Stomach smooth muscle (tissue), 2 donors: ENCODE measurements around the gene SLFN12.
"Not testable (repeated sequence)": the region's sequence is repeated elsewhere in the genome, so short reads cannot be mapped to it uniquely, and the experiment has no call there.

Source experiments
- H3K27ac ChIP-seq: one replicate; pipeline ENCODE4 v1.7.0; 2013; ENCODE audit warnings: mild to moderate bottlenecking, low read length, inconsistent platforms
- H3K27me3 ChIP-seq, 2 donors: one replicate each; pipeline ENCODE4 v1.7.0; 2013; ENCODE audit warnings: low read length in 2 of 2; ENCODE audit not compliant: insufficient read depth in 2 of 2, control insufficient read depth in 1 of 2
- H3K36me3 ChIP-seq, 2 donors: one replicate each; pipeline ENCODE4 v1.7.0; 2013; ENCODE audit warnings: low read length in 2 of 2; ENCODE audit not compliant: control insufficient read depth in 2 of 2, insufficient read depth in 2 of 2
- H3K4me1 ChIP-seq: one replicate; pipeline ENCODE4 v1.7.0; 2013; ENCODE audit warnings: low read length; ENCODE audit not compliant: control insufficient read depth, insufficient read depth
- H3K4me3 ChIP-seq, 2 donors: one replicate each; pipeline ENCODE4 v1.7.0; 2013; ENCODE audit warnings: low read length in 2 of 2
- H3K9ac ChIP-seq, 2 donors: one replicate each; pipeline ENCODE4 v1.7.0; 2013; ENCODE audit warnings: low read length in 2 of 2, mild to moderate bottlenecking in 1 of 2
- H3K9me3 ChIP-seq, 2 donors: one replicate each; pipeline ENCODE4 v1.7.0; 2013; ENCODE audit warnings: low read length in 2 of 2; ENCODE audit not compliant: control insufficient read depth in 2 of 2
- donor health status: healthy.
- donor health status: Pancreatic carcinoma.

SLFN12 gene

DNA sequence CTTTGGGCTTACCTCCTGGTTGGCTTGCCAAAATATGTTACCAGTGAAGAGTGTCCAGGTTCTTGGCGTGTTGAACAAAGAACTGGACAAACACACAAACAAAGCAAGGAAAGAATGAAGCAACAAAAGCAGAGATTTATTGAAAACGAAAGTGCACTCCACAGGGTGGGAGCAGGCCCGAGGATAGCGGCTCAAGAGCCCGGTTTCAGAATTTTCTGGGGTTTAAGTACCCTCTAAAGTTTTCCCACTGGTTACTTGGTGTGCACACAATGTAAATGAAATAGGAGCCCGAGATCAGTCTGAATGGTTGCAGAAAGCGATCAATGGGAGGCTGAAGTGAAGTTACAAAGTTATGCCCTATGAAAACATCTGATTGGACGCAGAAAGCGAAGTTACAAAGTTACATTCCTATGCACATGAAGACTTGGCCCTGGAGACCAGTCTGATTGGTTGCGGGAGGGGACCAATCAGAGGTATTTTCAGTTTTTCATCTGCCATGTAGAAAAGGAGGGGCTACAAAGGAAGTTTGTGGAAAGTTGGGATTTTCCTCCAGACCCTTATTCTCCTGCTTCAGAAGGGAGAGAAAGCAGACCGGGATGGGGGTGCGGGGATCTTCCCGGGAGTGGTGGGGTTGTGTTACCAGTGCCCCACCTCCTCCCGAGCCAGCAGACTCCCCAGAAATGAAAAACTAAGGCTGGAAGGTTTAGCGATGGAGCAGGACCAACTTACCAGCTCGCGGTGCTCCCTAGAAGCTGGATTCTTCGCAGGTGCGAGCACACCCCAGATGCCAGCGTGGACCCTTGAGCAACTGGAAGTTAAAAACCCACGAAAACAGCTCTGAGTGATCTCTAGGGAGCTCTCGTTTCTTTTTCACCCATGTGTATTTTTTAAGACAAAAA lies at the start of gene SLFN12:
SLFN12 (minus strand) TSS at position 325 of the 899 bp plus-strand sequence. CDS start 9,472 bp downstream, outside the sequence.
- Histone ChIP-seq H3K9ac (peak within 1 kb of the TSS; percentile 81 to 87), H3K27me3 (peaks cover 2% of the 10 kb centered on the region in 2 donors)

DNA sequence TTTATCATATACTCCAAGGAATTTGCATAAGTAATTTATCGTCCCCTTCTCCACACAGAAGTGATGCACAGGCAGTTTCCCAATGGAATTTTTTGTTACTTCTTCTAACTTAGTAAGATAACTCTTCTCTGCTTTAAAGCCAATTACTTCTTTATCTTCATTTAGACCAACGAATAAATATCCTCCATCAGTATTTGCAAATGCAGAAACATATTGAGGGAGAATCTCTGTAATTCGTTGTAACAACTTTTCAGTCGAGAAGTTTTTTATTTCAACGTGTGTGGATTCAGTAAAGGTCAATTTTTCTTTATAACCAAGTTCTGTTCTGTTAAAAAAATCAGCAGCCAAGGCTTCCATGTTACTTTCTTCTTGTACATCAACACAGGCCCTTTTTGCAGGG lies 47.0 kb upstream of the SLFN12 start:
- H3K4me1 ChIP-seq, result no peaks in the 10 kb centered on the region
- H3K36me3 ChIP-seq, result no peaks in the 10 kb centered on the region
- H3K27ac ChIP-seq, result no peak overlapping the region
- H3K27me3 ChIP-seq, result peaks cover 2% of the 10 kb centered on the region in 2 donors
- no peak overlapping the region for H3K9ac ChIP-seq
- H3K9me3 ChIP-seq, result no peaks in the 10 kb centered on the region
- H3K4me3 ChIP-seq, result no peak overlapping the region

More for the DNA sequence above, at the start of gene SLFN12:
- Histone ChIP-seq H3K4me3 (peak within 1 kb of the TSS; percentile 83 to 88), H3K36me3 (no peaks in the 10 kb centered on the region), H3K9me3 (no peaks in the 10 kb centered on the region), H3K27ac (peak within 1 kb of the TSS; percentile 80), H3K4me1 (peaks cover 16% of the 10 kb centered on the region)

DNA sequence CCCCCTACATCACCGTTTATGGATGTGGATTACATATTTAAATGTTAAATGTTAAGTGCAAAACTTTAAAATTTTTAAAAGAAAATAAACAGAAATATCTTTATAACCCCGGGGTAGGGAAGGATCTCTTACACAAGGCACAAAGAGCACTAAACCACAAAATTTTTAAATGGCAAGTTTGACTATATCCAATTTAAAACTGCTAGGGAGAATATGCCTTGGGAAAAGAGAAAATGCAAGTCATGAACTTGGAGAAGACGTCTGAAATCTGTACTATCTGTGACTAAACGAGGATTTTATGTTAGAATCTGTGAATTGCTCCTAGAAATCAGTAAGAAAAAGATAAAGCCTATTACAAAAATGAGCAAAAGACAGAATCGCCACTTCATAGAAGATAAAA lies 44.9 kb upstream of the SLFN12 start:
- Histone ChIP-seq H3K4me3 (no peak overlapping the region), H3K27me3 (peaks cover 0 to 1% of the 10 kb centered on the region in 2 donors), H3K9me3 (no peaks in the 10 kb centered on the region), H3K4me1 (no peaks in the 10 kb centered on the region), H3K9ac (no peak overlapping the region), H3K27ac (no peak overlapping the region), H3K36me3 (no peaks in the 10 kb centered on the region)

DNA sequence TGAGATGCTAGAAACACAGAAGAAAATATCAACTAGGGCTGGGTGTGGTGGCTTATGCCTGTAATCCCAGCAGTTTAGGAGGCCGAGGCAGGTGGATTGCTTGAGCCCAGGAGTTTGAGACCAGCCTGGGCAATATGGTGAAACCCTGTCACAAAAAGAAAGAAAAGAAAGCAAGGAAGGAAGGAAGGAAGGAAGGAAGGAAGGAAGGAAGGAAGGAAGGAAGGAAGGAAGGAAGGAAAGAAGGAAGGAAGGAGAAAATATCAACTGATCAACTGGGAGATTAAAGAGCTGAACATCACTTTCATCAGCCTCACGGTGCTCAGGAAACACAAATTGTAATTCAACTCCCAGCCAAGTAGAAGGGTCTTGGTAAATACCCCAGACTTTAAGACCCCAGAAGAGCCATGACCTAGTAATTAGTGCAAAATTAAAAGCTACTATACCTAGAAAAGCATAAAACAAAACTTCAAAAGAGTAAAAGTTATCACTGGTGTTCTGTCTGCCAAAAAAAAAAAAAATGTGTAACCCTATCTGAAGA lies 44.1 kb upstream of the SLFN12 start:
- Histone ChIP-seq H3K4me1 (no peaks in the 10 kb centered on the region), H3K9ac (no peak overlapping the region)

DNA sequence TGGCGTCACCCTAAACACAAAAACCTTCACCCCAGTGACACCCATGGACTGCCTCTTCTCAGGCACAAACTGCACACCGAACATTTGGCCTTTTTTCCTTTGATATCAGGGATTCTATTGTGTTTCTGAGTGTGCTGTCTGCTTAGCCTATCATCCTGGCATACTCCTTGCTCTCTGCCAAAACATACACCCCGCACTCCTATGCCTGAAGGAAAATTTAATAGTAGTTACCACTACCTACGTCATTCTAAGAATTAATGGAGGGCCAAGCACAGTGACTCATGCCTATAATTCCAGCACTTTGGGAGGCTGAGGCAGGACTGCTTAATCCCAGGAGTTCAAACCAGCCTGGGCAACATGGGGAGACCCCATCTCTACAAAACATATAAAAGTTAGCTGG lies 36.2 kb upstream of the SLFN12 start:
- no peaks in the 10 kb centered on the region for H3K4me1 ChIP-seq
- H3K9ac ChIP-seq, result no peak overlapping the region
- no peak overlapping the region for H3K27ac ChIP-seq
- no peaks in the 10 kb centered on the region for H3K9me3 ChIP-seq
- no peak overlapping the region for H3K4me3 ChIP-seq
- peaks cover 0 to 3% of the 10 kb centered on the region in 2 donors for H3K27me3 ChIP-seq
- H3K36me3 ChIP-seq, result no peaks in the 10 kb centered on the region

More for the DNA sequence above, 44.1 kb upstream of the SLFN12 start:
- Histone ChIP-seq H3K9me3 (no peaks in the 10 kb centered on the region), H3K27ac (no peak overlapping the region), H3K27me3 (no peaks in the 10 kb centered on the region), H3K36me3 (no peaks in the 10 kb centered on the region), H3K4me3 (no peak overlapping the region)

DNA sequence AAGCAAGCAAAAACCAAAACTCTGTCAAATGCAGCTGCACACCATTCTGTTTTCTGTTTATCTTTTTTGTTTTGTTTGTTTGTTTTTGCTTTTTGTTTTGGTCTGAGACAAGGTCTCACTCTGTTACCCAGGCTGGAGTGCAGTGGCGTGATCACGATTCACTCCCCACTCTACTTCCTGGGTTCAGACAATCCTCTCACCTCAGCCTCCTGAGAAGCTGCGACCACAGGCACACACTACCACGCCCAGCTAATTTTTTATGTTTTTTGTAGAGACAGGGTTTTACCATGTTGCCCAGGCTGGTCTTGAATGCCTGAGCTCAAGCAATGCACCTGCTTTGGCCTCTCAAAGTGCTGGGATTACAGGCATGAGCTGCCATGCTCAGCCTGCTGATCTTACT lies 35.5 kb upstream of the SLFN12 start:
- peaks cover 0 to 5% of the 10 kb centered on the region in 2 donors for H3K27me3 ChIP-seq
- H3K4me3 ChIP-seq, result no peak overlapping the region
- H3K36me3 ChIP-seq, result no peaks in the 10 kb centered on the region
- H3K27ac ChIP-seq, result no peak overlapping the region
- H3K4me1 ChIP-seq, result no peaks in the 10 kb centered on the region
- H3K9ac ChIP-seq, result no peak overlapping the region
- H3K9me3 ChIP-seq, result no peaks in the 10 kb centered on the region

DNA sequence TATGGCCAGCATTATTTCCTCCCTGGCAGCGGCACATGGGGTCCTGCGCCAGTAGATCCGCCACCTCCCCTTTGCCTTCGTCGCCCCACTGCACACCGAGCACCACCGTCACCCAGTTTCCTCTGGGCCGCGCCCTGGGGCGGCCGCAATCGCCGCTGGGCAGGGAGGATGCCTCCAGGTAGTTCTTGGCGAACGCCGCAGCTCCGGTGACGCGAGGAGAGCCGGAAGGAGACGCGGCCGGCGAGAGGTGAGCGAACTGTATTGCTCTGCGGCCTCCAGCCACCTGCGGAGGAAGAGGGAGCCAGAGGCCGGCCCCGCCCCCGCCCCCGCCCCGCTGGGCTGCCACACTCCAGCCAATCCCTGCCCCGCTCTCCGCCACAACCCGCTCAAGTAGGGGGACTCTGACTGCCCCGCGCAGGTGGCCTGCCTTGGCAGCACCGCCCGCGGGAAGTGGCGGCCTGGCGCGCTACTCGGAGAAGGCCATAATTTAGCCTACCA lies 28.1 kb upstream of the SLFN12 start:
- H3K27me3 ChIP-seq, result peaks cover 9 to 13% of the 10 kb centered on the region in 2 donors
- no peaks in the 10 kb centered on the region for H3K9me3 ChIP-seq
- no peak overlapping the region for H3K27ac ChIP-seq
- no peak overlapping the region for H3K9ac ChIP-seq
- no peak overlapping the region for H3K4me3 ChIP-seq
- no peaks in the 10 kb centered on the region for H3K36me3 ChIP-seq
- H3K4me1 ChIP-seq, result no peaks in the 10 kb centered on the region

DNA sequence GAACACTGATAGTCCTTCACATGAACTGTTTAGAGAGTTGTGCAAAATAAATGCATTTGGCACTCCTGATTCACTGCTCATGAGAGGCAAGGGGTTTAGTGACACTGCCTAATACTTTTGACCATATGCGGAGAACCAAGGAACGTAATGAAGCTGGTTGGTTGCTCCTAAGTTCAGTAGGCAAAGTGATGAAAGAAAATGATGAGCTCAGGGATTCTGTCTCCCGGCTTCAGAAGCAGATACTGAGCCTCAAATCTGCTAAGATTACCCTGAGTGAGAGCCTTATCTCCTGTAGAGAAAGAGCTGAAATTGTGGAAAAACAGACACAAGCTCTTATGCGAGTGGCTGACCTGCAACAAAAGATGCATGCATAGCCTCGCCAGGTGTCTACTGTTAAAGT lies 21.7 kb upstream of the SLFN12 start:
- not testable (repeated sequence) for H3K36me3 ChIP-seq, H3K27ac ChIP-seq, H3K9me3 ChIP-seq, H3K4me1 ChIP-seq, H3K9ac ChIP-seq, H3K4me3 ChIP-seq
- H3K27me3 ChIP-seq, result peaks cover 10 to 18% of the 10 kb centered on the region in 2 donors

DNA sequence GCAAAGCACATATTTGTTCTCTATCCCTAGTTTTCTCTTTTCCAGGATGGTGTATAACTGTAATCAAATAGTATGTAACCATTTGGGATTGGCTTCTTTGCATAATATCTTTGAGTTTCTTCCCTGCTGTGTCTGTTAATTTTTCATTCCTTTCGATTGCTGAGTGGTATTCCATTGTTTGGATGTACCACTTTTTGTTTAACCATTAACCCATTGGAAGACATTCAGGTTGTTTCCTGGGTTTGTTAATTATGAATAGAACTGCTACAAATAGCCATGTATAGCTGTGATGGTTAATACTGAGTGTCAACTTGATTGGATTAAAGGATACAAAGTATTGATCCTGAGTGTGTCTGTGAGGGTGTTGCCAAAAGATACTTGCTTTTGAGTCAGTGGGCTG lies 20.9 kb upstream of the SLFN12 start:
- no peaks in the 10 kb centered on the region for H3K36me3 ChIP-seq
- no peak overlapping the region for H3K27ac ChIP-seq
- H3K4me1 ChIP-seq, result peaks cover 8% of the 10 kb centered on the region
- no peak overlapping the region for H3K9ac ChIP-seq
- no peaks in the 10 kb centered on the region for H3K9me3 ChIP-seq
- no peak overlapping the region for H3K4me3 ChIP-seq
- H3K27me3 ChIP-seq, result peaks cover 16 to 26% of the 10 kb centered on the region in 2 donors

DNA sequence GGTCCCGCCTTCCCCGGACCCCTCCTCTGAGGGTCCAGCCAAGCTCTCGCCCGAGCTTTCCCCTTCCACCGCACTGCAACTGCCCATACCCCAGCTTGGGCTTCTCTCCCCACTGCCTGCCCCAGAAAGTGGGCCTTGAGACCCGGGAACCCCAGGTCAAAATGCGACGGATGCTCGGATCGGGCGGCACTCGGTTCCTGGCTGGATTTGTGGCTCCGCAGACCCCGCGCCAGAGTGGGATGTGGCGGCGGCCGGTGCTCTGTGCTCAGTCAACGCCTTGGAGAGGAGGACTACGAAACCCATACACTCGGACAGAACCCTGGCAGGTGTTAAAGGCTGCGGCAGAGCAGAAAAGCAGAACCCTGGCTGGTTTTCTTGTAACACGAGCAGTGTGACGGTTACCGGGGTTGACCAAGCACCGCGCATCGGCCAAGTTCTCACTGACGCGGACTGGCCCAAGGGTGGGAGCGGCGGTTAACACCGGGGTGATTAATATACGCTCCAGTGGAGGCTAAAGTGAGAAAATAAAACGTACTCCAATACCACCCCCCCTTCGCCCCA lies 17.2 kb upstream of the SLFN12 start:
- H3K9ac ChIP-seq, result no peak overlapping the region
- H3K27me3 ChIP-seq, result peaks cover 24 to 34% of the 10 kb centered on the region in 2 donors
- H3K36me3 ChIP-seq, result no peaks in the 10 kb centered on the region
- peaks cover 9% of the 10 kb centered on the region for H3K4me1 ChIP-seq
- no peaks in the 10 kb centered on the region for H3K9me3 ChIP-seq
- H3K4me3 ChIP-seq, result peak overlapping the region; percentile 26 to 70
- H3K27ac ChIP-seq, result no peak overlapping the region
